Right renal pelvis (tissue), 4 donors: ENCODE results near the gene PRKN. TPM values are rescaled to one million over a fixed set of nuclear protein-coding genes. Genes with fewer than 3 reads are reported as not detected.
"Not testable (repeated sequence)": the region's sequence is repeated elsewhere in the genome, so short reads cannot be mapped to it uniquely, and the experiment has no call there.

Source experiments
- DNase-seq, 4 donors: peaks; one replicate each; pipeline ENCODE4 v3.0.0-alpha.2; 2013; ENCODE audit warnings: low read depth in 4 of 4, low spot score in 3 of 4, missing footprints in 1 of 4
- polyA plus RNA-seq, 4 donors: library from polyadenylated mRNA; unstranded; fragments of 120-200 nt; gene quantifications; one replicate each; pipeline ENCODE4 v1.2.1, GENCODE V29; 2013; ENCODE audit not compliant: insufficient read length in 4 of 4

Gene PRKN
- polyA plus RNA-seq, 4 donors, result 8.7 to 12.4 (median 10.8) TPM

GRCh38 chr6:161838306-161839035 lies 889.1 kb downstream of the PRKN start:
- DNase-seq, result peak in 1 of 4 donors; percentile 28

GRCh38 chr6:161837854-161838253 lies 889.7 kb downstream of the PRKN start:
- DNase-seq, result no peak

GRCh38 chr6:161837449-161837735 lies 890.2 kb downstream of the PRKN start:
- DNase-seq, result no peak

- DNase-seq, result no peak
These were observed 890.7 kb downstream of the PRKN start for GRCh38 chr6:161836643-161837448.

GRCh38 chr6:161835500-161836215 lies 891.9 kb downstream of the PRKN start:
- DNase-seq, result no peak

GRCh38 chr6:161834426-161834825 lies 893.1 kb downstream of the PRKN start:
- no peak for DNase-seq

- no peak for DNase-seq
These were observed 894.3 kb downstream of the PRKN start for GRCh38 chr6:161833099-161833860.

GRCh38 chr6:161832622-161833021 lies 894.9 kb downstream of the PRKN start:
- no peak for DNase-seq

GRCh38 chr6:161830866-161831616 lies 896.5 kb downstream of the PRKN start:
- DNase-seq, result no peak

GRCh38 chr6:161829291-161829729 lies 898.3 kb downstream of the PRKN start:
- DNase-seq, result no peak

GRCh38 chr6:161828355-161828754 lies 899.2 kb downstream of the PRKN start:
- DNase-seq, result no peak

GRCh38 chr6:161826512-161826911 lies 901.1 kb downstream of the PRKN start:
- no peak for DNase-seq

- not testable (repeated sequence) for DNase-seq
These were observed 905.4 kb downstream of the PRKN start for GRCh38 chr6:161822204-161822603.

GRCh38 chr6:161817881-161818280 lies 909.7 kb downstream of the PRKN start:
- no peak for DNase-seq

- no peak for DNase-seq
These were observed 911.6 kb downstream of the PRKN start for GRCh38 chr6:161815965-161816364.

- DNase-seq, result no peak
These were observed 914.4 kb downstream of the PRKN start for GRCh38 chr6:161813156-161813555.

GRCh38 chr6:161809971-161810370 lies 917.6 kb downstream of the PRKN start:
- no peak for DNase-seq

GRCh38 chr6:161804838-161805237 lies 922.7 kb downstream of the PRKN start:
- no peak for DNase-seq

GRCh38 chr6:161803131-161803530 lies 924.4 kb downstream of the PRKN start:
- no peak for DNase-seq

- DNase-seq, result no peak
These were observed 925.3 kb downstream of the PRKN start for GRCh38 chr6:161802231-161802630.
